H1 (cell line): Measurements from ENCODE around the gene RASAL2. TPM values are rescaled to one million over a fixed set of nuclear protein-coding genes. Genes with fewer than 3 reads are reported as not detected.

Source experiments
- CTCF ChIA-PET: fragments of 300-600 bp; sonication (Branson Sonifier 250); formaldehyde crosslinking; loops from one replicate; lab custom pipeline; 2021; ENCODE audit not compliant: partially characterized antibody; lab: Charles Lee
- POLR2A ChIA-PET: fragments of 300-600 bp; sonication (Branson Sonifier 250); formaldehyde crosslinking; loops from one replicate; lab custom pipeline; 2021; ENCODE audit warnings: inconsistent platforms; ENCODE audit not compliant: partially characterized antibody; lab: Charles Lee
- DNase-seq, 2 experiments: peaks; one replicate each; pipeline versions ENCODE4 v3.0.0 to v3.0.0-alpha.2; 2010 to 2022; ENCODE audit warnings: low spot score in 2 of 2, low read depth in 1 of 2, mixed read lengths in 1 of 2
- FAIRE-seq: peaks from 2 replicates; lab custom pipeline; 2011; peaks lifted over from hg19 to GRCh38; lab: Jason Lieb, UNC
- H2AFZ ChIP-seq: 2 replicates; pipeline ENCODE4 v1.8.1; 2012; ENCODE audit warnings: low read length, inconsistent platforms
- H2AK5ac ChIP-seq: 2 replicates; pipeline ENCODE4 v1.6.1; 2013; ENCODE audit warnings: low read depth, low read length
- H2BK120ac ChIP-seq: replicated peaks from 2 replicates; pipeline ENCODE3; 2013; ENCODE audit warnings: low read depth, low read length, inconsistent platforms
- H2BK12ac ChIP-seq: 2 replicates; pipeline ENCODE4 v1.6.1; 2013; ENCODE audit warnings: low read depth, low read length
- H2BK15ac ChIP-seq: 2 replicates; pipeline ENCODE4 v1.6.1; 2013; ENCODE audit warnings: low read length
- H2BK20ac ChIP-seq: 2 replicates; pipeline ENCODE4 v1.6.1; 2013; ENCODE audit warnings: low read length
- H2BK5ac ChIP-seq: 2 replicates; pipeline ENCODE4 v1.6.1; 2013; ENCODE audit warnings: low read depth, low read length
- H3K14ac ChIP-seq: 2 replicates; pipeline ENCODE4 v1.6.1; 2013; ENCODE audit warnings: inconsistent platforms; ENCODE audit not compliant: insufficient read length
- H3K18ac ChIP-seq: 2 replicates; pipeline ENCODE4 v1.6.1; 2013; ENCODE audit warnings: low read length; ENCODE audit errors: extremely low read depth
- H3K23ac ChIP-seq: 2 replicates; pipeline ENCODE4 v1.6.1; 2013; ENCODE audit warnings: inconsistent platforms; ENCODE audit not compliant: insufficient read length
- H3K23me2 ChIP-seq: 2 replicates; pipeline ENCODE4 v1.6.1; 2013; ENCODE audit warnings: low read depth, low read length
- H3K27ac ChIP-seq: 2 replicates; pipeline ENCODE4 v1.6.1; 2011; ENCODE audit warnings: low read depth, low read length, inconsistent platforms
- H3K27me3 ChIP-seq, 4 experiments: replicated peaks in 1 of 4; 1 replicate in 1 of 4; 2 replicates in 3 of 4; pipeline versions ENCODE4 v1.6.1 to v1.8.1; 2011 to 2013; ENCODE audit warnings: low read length in 3 of 4, mild to moderate bottlenecking in 3 of 4, inconsistent platforms in 2 of 4, mixed read lengths in 2 of 4, moderate library complexity in 1 of 4; ENCODE audit not compliant: control insufficient read depth in 3 of 4, insufficient read depth in 3 of 4; ENCODE audit errors: extremely low read depth in 1 of 4
- H3K36me3 ChIP-seq, 4 experiments: 2 replicates each; pipeline versions ENCODE4 v1.6.1 to v1.8.1; 2011 to 2013; ENCODE audit warnings: mild to moderate bottlenecking in 4 of 4, low read length in 3 of 4, moderate library complexity in 2 of 4, control low read depth in 1 of 4, inconsistent platforms in 1 of 4; ENCODE audit not compliant: insufficient read depth in 4 of 4, control insufficient read depth in 2 of 4
- H3K4ac ChIP-seq: replicated peaks from 2 replicates; pipeline ENCODE3; 2013; ENCODE audit warnings: low read length, low read depth, mixed read lengths, inconsistent platforms; ENCODE audit not compliant: insufficient read length
- H3K4me1 ChIP-seq, 4 experiments: replicated peaks in 1 of 4; 1 replicate in 1 of 4; 2 replicates in 3 of 4; pipeline versions ENCODE4 v1.6.1 to v1.8.1; 2011 to 2013; ENCODE audit warnings: low read length in 3 of 4, inconsistent platforms in 2 of 4, mixed read lengths in 1 of 4; ENCODE audit not compliant: insufficient read depth in 4 of 4, control insufficient read depth in 3 of 4
- H3K4me2 ChIP-seq, 2 experiments: 2 replicates each; pipeline versions ENCODE4 v1.6.1 to v1.8.1; 2011 to 2013; ENCODE audit warnings: low read depth in 2 of 2, low read length in 2 of 2, control low read depth in 1 of 2, inconsistent platforms in 1 of 2, mild to moderate bottlenecking in 1 of 2; ENCODE audit not compliant: insufficient read depth in 1 of 2
- H3K4me3 ChIP-seq, 4 experiments: fragments of 200-600, 300-600 bp in 1 of 4; sonication (generic), shearing (Covaris generic), sonication (Bioruptor Twin) in 1 of 4; 2 replicates each; pipeline versions ENCODE4 v1.5.1 to v1.8.1; 2011 to 2016; ENCODE audit warnings: low read length in 4 of 4, low read depth in 3 of 4, control low read depth in 2 of 4, inconsistent platforms in 2 of 4, mild to moderate bottlenecking in 2 of 4, mixed read lengths in 1 of 4, moderate library complexity in 1 of 4; ENCODE audit not compliant: insufficient read depth in 2 of 4; ENCODE audit errors: extremely low read depth in 1 of 4
- H3K56ac ChIP-seq: replicated peaks from 2 replicates; pipeline ENCODE3; 2013; ENCODE audit warnings: low read depth, mild to moderate bottlenecking, mixed read lengths, low read length, inconsistent platforms; ENCODE audit not compliant: insufficient read length
- H3K79me1 ChIP-seq: 2 replicates; pipeline ENCODE4 v1.6.1; 2013; ENCODE audit warnings: low read depth, low read length, control low read depth
- H3K79me2 ChIP-seq, 2 experiments: 2 replicates each; pipeline versions ENCODE4 v1.6.1 to v1.8.1; 2012 to 2013; ENCODE audit warnings: low read length in 2 of 2, mild to moderate bottlenecking in 2 of 2, inconsistent platforms in 1 of 2; ENCODE audit not compliant: insufficient read depth in 2 of 2, control insufficient read depth in 1 of 2
- H3K9ac ChIP-seq, 4 experiments: replicated peaks in 1 of 4; 1 replicate in 1 of 4; 2 replicates in 3 of 4; pipeline versions ENCODE4 v1.6.1 to v1.8.1; 2011 to 2013; ENCODE audit warnings: low read depth in 3 of 4, low read length in 3 of 4, control low read depth in 2 of 4, mild to moderate bottlenecking in 2 of 4, moderate library complexity in 2 of 4, inconsistent platforms in 1 of 4; ENCODE audit errors: extremely low read depth in 1 of 4
- H3K9me3 ChIP-seq, 2 experiments: 2 replicates each; pipeline versions ENCODE4 v1.6.1 to v1.8.1; 2012 to 2013; ENCODE audit warnings: mild to moderate bottlenecking in 2 of 2, moderate library complexity in 2 of 2, control low read depth in 1 of 2, inconsistent platforms in 1 of 2, low read depth in 1 of 2, low read length in 1 of 2, mixed read lengths in 1 of 2; ENCODE audit not compliant: insufficient read depth in 2 of 2
- H4K20me1 ChIP-seq, 2 experiments: replicated peaks in 1 of 2; 2 replicates each; pipeline versions ENCODE3 to v1.8.1; 2011 to 2013; ENCODE audit warnings: inconsistent platforms in 2 of 2, low read length in 2 of 2, mild to moderate bottlenecking in 1 of 2; ENCODE audit not compliant: insufficient read depth in 2 of 2, control insufficient read depth in 1 of 2
- H4K5ac ChIP-seq: 2 replicates; pipeline ENCODE4 v1.6.1; 2013; ENCODE audit warnings: low read length, low read depth, mixed read lengths, inconsistent platforms; ENCODE audit not compliant: insufficient read length
- H4K8ac ChIP-seq: 2 replicates; pipeline ENCODE4 v1.8.0; 2013; ENCODE audit warnings: mild to moderate bottlenecking, moderate library complexity, low read length, inconsistent platforms; ENCODE audit not compliant: insufficient read depth; ENCODE audit errors: extremely low read depth
- H4K91ac ChIP-seq: replicated peaks from 2 replicates; pipeline ENCODE3; 2013; ENCODE audit warnings: low read length, mixed read lengths, inconsistent platforms; ENCODE audit not compliant: insufficient read length
- BRCA1 ChIP-seq: IDR thresholded peaks from 2 replicates; pipeline ENCODE4 v1.6.1; 2012; ENCODE audit warnings: low read depth, low read length, improper control_type of control experiment
- CBX8 ChIP-seq: fragments of 300-800, 300-1000 bp; sonication (generic); IDR thresholded peaks from 2 replicates; pipeline ENCODE4 v1.7.1; 2016; ENCODE audit warnings: low read depth, low read length, borderline replicate concordance
- EZH2 ChIP-seq: fragments of 200-600 bp; sonication (generic); IDR thresholded peaks from 2 replicates; pipeline ENCODE4 v1.7.1; 2012; ENCODE audit warnings: low read depth, mild to moderate bottlenecking, moderate library complexity, low read length, inconsistent platforms; ENCODE audit not compliant: severe bottlenecking
- HDAC2 ChIP-seq, 2 experiments: fragments of 300-600 bp in 1 of 2; sonication (generic) in 1 of 2; IDR thresholded peaks; 2 replicates each; pipeline ENCODE4 v1.6.1; 2011 to 2012; ENCODE audit warnings: low read depth in 2 of 2, low read length in 2 of 2, mild to moderate bottlenecking in 2 of 2, moderate library complexity in 2 of 2, borderline replicate concordance in 1 of 2, inconsistent platforms in 1 of 2
- HDAC6 ChIP-seq: IDR thresholded peaks from one replicate; pipeline ENCODE4 v1.7.1; 2012; ENCODE audit warnings: low read depth, mild to moderate bottlenecking, inconsistent platforms, low read length, moderate library complexity
- JUN ChIP-seq: IDR thresholded peaks from 2 replicates; pipeline ENCODE4 v1.6.1; 2011; ENCODE audit warnings: low read depth, mild to moderate bottlenecking, improper control_type of control experiment, low read length
- KDM4A ChIP-seq: IDR thresholded peaks from one replicate; pipeline ENCODE4 v1.7.1; 2012; ENCODE audit warnings: low read depth, mild to moderate bottlenecking, moderate library complexity, low read length, inconsistent platforms; ENCODE audit not compliant: severe bottlenecking
- POU5F1 ChIP-seq: IDR thresholded peaks from 2 replicates; pipeline ENCODE4 v1.6.1; 2011; ENCODE audit warnings: low read depth, mild to moderate bottlenecking, low read length, moderate library complexity
- RXRA ChIP-seq: IDR thresholded peaks from 2 replicates; pipeline ENCODE4 v1.6.1; 2011; ENCODE audit warnings: low read depth, mild to moderate bottlenecking, low read length, moderate library complexity; ENCODE audit not compliant: insufficient read depth
- SAP30 ChIP-seq: fragments of 300-600 bp; sonication (generic); IDR thresholded peaks from 2 replicates; pipeline ENCODE4 v1.7.1; 2012; ENCODE audit warnings: low read length, moderate library complexity, mild to moderate bottlenecking, inconsistent platforms; ENCODE audit not compliant: insufficient read depth, insufficient replicate concordance
- SIN3A ChIP-seq, 2 experiments: IDR thresholded peaks in 1 of 2; conservative IDR thresholded peaks in 1 of 2; 2 replicates each; pipeline ENCODE4 v1.6.1; 2011 to 2012; ENCODE audit warnings: low read length in 2 of 2, improper control_type of control experiment in 1 of 2, low read depth in 1 of 2, mild to moderate bottlenecking in 1 of 2
- SP2 ChIP-seq: IDR thresholded peaks from 2 replicates; pipeline ENCODE4 v1.6.1; 2012; ENCODE audit warnings: mild to moderate bottlenecking, low read length, inconsistent platforms
- SUZ12 ChIP-seq: fragments of 200-600 bp; sonication (generic); IDR thresholded peaks from 2 replicates; pipeline ENCODE4 v1.6.1; 2012; ENCODE audit warnings: mild to moderate bottlenecking, inconsistent platforms, low read length, moderate library complexity, mixed read lengths
- TAF1 ChIP-seq: IDR thresholded peaks from 2 replicates; pipeline ENCODE4 v1.6.1; 2011; ENCODE audit warnings: mild to moderate bottlenecking, low read depth, low read length
- polyA plus RNA-seq, 7 experiments: library from polyadenylated mRNA; depleted of rRNA in 3 of 7; stranded (reverse) in 5 of 7; unstranded in 2 of 7; fragments of >200 nt in 5 of 7; fragments of 200-250 nt in 2 of 7; gene quantifications; 1 replicate in 5 of 7; 2 replicates in 1 of 7; 4 replicates in 1 of 7; pipeline versions ENCODE4 v1.2.1 to v1.2.3, GENCODE V29; 2011 to 2013; ENCODE audit warnings: missing spikeins in 2 of 7, mixed read lengths in 2 of 7
- total RNA-seq: library from RNA; stranded (reverse); fragmentation: NEBNext Ultra II Directional; extraction: Animal tissue kit (Norgen Biotek cat#: 25700); gene quantifications from 2 replicates; pipeline ENCODE4 v1.2.1, GENCODE V29; 2021

The RASAL2 gene
- total and polyA plus RNA-seq, 2 of the 8 experiments (the other 6 are each of a cell fraction or from before 2014, with no cell fraction given): 15.9 to 32.5 TPM

- H3K4me3 ChIP-seq: no peak overlapping the region
- no peaks in the 10 kb centered on the region for H4K20me1 ChIP-seq
- H2BK20ac ChIP-seq: no peak overlapping the region
- POLR2A ChIA-PET: no interaction called here
- no peak overlapping the region for H2BK15ac ChIP-seq
- H3K79me2 ChIP-seq: peaks cover 0 to 5% of the 10 kb centered on the region in 2 experiments; a peak in 1 of 4 replicates
- H2AFZ ChIP-seq: no peak overlapping the region
- no peak overlapping the region for H4K5ac ChIP-seq
- H2BK120ac ChIP-seq: no peak overlapping the region
- no peaks in the 10 kb centered on the region; the same call in 1 of the 2 replicates for H3K79me1 ChIP-seq
- H3K23me2 ChIP-seq: no peaks in the 10 kb centered on the region
- H3K56ac ChIP-seq: no peak overlapping the region
- H3K23ac ChIP-seq: no peak overlapping the region
- H3K9ac ChIP-seq: no peak overlapping the region
- H2BK12ac ChIP-seq: no peak overlapping the region
- CTCF ChIA-PET: interaction anchor here (1.0 to 4.4 kb wide), 5 partner anchors 9 to 112 kb away, joined by 3 to 18 read pairs (median 3); no protein-coding TSS in a partner anchor
- H3K27me3 ChIP-seq: no peaks in the 10 kb centered on the region
- no peak overlapping the region for H2AK5ac ChIP-seq
- FAIRE-seq (no peak), DNase-seq (no peak)
- H4K91ac ChIP-seq: no peak overlapping the region
- H3K4me2 ChIP-seq: no peak overlapping the region
- H3K27ac ChIP-seq: no peak overlapping the region
- H3K4ac ChIP-seq: no peak overlapping the region
- no peaks in the 10 kb centered on the region for H3K4me1 ChIP-seq
- no peak overlapping the region for H4K8ac ChIP-seq
- H3K36me3 ChIP-seq: no peaks in the 10 kb centered on the region
- no peak overlapping the region for H3K18ac ChIP-seq
- H3K9me3 ChIP-seq: no peaks in the 10 kb centered on the region
- H2BK5ac ChIP-seq: no peak overlapping the region
- H3K14ac ChIP-seq: no peak overlapping the region
- TF ChIP-seq BRCA1 (no peak), SIN3A (conservative IDR thresholded peaks at IDR 0.05 in 1 of 2, IDR thresholded peaks at IDR 0.05 in 1 of 2; ENCODE audit: low read depth in 1 of 2, low read length in 2 of 2) (no peak), CBX8 (no peak), EZH2 (no peak), SUZ12 (no peak), POU5F1 (no peak), HDAC6 (no peak), RXRA (no peak), SAP30 (no peak), JUN (no peak), KDM4A (no peak), TAF1 (no peak), SP2 (no peak), HDAC2 (IDR thresholded peaks at IDR 0.05; ENCODE audit: borderline replicate concordance in 1 of 2, low read depth in 2 of 2, low read length in 2 of 2) (no peak)
Observed at GRCh38 chr1:178389441-178389840, 295.5 kb downstream of the RASAL2 start.
